Upper lobe of left lung (tissue), 6 donors: ENCODE data around the gene UNC5C. TPM values are rescaled to one million over a fixed set of nuclear protein-coding genes. Genes with fewer than 3 reads are reported as not detected.

Experiments used
- ATAC-seq, 2 donors: fragments of 200-7000 bp; cut with Tn5 transposase; one replicate each; pipeline ENCODE4 v1.9.1; 2022; ENCODE audit warnings: mild to moderate bottlenecking in 2 of 2, moderate library complexity in 2 of 2; ENCODE audit not compliant: low FRiP score in 2 of 2
- DNase-seq, 2 donors: peaks; one replicate each; pipeline ENCODE4 v3.0.0-alpha.2; 2019 to 2020
- H3K27ac ChIP-seq, 4 donors: fragments of 200-600 bp; sonication (generic); one replicate each; pipeline ENCODE4 v1.5.1; 2016 to 2019
- H3K27me3 ChIP-seq, 4 donors: fragments of 200-600 bp; sonication (generic); one replicate each; pipeline ENCODE4 v1.5.1; 2017 to 2019
- H3K36me3 ChIP-seq, 4 donors: fragments of 200-600 bp; sonication (generic); one replicate each; pipeline ENCODE4 v1.5.1; 2016 to 2019
- H3K4me1 ChIP-seq, 4 donors: fragments of 200-600 bp; sonication (generic); one replicate each; pipeline ENCODE4 v1.5.1; 2018 to 2019
- H3K4me3 ChIP-seq, 4 donors: fragments of 200-600 bp; sonication (generic); one replicate each; pipeline ENCODE4 v1.5.1; 2017 to 2019; ENCODE audit warnings: mild to moderate bottlenecking in 2 of 4, moderate library complexity in 1 of 4
- H3K9me3 ChIP-seq, 4 donors: fragments of 200-600 bp; sonication (generic); one replicate each; pipeline ENCODE4 v1.5.1; 2018 to 2019
- EP300 ChIP-seq, 4 donors: sonication (generic); formaldehyde crosslinking; IDR thresholded peaks; one replicate each; pipeline ENCODE4 v1.5.1; 2017; ENCODE audit warnings: antibody characterized with exemption in 4 of 4, control low read depth in 2 of 4
- POLR2A ChIP-seq, 4 donors: fragments of 450-650 bp; IDR thresholded peaks; one replicate each; pipeline ENCODE4 v1.5.1; 2016 to 2017; ENCODE audit warnings: antibody characterized with exemption in 4 of 4, mild to moderate bottlenecking in 2 of 4
- POLR2AphosphoS5 ChIP-seq, 2 donors: sonication (generic); formaldehyde crosslinking; IDR thresholded peaks; one replicate each; pipeline ENCODE4 v1.5.1; 2017; ENCODE audit warnings: antibody characterized with exemption in 2 of 2
- WGBS, 2 donors: methylation state at CpG; one replicate each; pipeline ENCODE4 v1.1.5; 2017 to 2018; 5-methylcytosine and 5-hydroxymethylcytosine counted together
- total RNA-seq, 6 donors: library from RNA; depleted of rRNA in 4 of 6; stranded (reverse); fragments of >200 nt in 4 of 6; gene quantifications; one replicate each; pipeline versions ENCODE4 v1.1.0 to v1.2.1, GENCODE V29; 2016 to 2021
- TF ChIP-seq, protein P1 (sequence below), 6 experiments: fragments of 450-650 bp in 4 of 6; fragments of 200-600 bp in 2 of 6; sonication (generic) in 2 of 6; IDR thresholded peaks; one replicate each; pipeline ENCODE4 v1.5.1; 2016 to 2019; ENCODE audit warnings: antibody characterized with exemption in 6 of 6
- donor health status: DM: no; HTN: no; CAD: no; lungs with moderate emphysema.
- donor health status: DM: no; HTN: yes; CAD: no; lungs with severe emphysema.

UNC5C gene
- total RNA-seq, 6 donors from 2014 or later, result 1.8 to 14.7 (median 3.2) TPM

DNA sequence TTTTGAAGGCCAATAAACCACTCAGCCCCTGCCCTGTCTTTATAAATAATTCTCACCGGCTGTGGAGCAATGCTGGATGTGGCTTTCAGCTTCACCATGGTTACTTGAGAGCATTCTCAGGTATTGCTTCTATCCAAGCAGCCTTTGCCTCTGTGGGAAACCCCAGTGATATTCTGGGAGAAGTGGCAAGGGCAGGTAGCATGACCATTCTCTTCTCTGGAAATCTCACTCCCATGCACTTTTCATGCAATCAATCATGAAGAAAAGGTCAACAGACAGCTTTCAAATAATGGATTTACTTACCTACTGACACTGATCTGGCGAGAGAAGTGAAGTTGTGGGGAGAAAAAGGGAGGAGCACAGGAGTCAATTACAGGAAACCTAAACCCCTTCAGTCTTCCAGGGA is 49.5 kb downstream of the UNC5C start:
- no peak overlapping the region for H3K27ac ChIP-seq
- ATAC-seq (no peak), DNase-seq (no peak)
- no peaks in the 10 kb centered on the region for H3K36me3 ChIP-seq
- TF ChIP-seq, protein P1, sequence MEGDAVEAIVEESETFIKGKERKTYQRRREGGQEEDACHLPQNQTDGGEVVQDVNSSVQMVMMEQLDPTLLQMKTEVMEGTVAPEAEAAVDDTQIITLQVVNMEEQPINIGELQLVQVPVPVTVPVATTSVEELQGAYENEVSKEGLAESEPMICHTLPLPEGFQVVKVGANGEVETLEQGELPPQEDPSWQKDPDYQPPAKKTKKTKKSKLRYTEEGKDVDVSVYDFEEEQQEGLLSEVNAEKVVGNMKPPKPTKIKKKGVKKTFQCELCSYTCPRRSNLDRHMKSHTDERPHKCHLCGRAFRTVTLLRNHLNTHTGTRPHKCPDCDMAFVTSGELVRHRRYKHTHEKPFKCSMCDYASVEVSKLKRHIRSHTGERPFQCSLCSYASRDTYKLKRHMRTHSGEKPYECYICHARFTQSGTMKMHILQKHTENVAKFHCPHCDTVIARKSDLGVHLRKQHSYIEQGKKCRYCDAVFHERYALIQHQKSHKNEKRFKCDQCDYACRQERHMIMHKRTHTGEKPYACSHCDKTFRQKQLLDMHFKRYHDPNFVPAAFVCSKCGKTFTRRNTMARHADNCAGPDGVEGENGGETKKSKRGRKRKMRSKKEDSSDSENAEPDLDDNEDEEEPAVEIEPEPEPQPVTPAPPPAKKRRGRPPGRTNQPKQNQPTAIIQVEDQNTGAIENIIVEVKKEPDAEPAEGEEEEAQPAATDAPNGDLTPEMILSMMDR (IDR thresholded peaks at IDR 0.05), result no peak
- no peak for TF ChIP-seq POLR2AphosphoS5 (IDR thresholded peaks at IDR 0.05)
- no peak for TF ChIP-seq POLR2A (IDR thresholded peaks at IDR 0.05)
- no peak for TF ChIP-seq EP300 (IDR thresholded peaks at IDR 0.05)
- H3K9me3 ChIP-seq, result no peaks in the 10 kb centered on the region
- WGBS, 2 donors, result 70 to 72% methylated on average over 2 of the region's 2 CpGs
- H3K4me3 ChIP-seq, result no peak overlapping the region
- H3K27me3 ChIP-seq, result no peaks in the 10 kb centered on the region
- H3K4me1 ChIP-seq, result no peaks in the 10 kb centered on the region

DNA sequence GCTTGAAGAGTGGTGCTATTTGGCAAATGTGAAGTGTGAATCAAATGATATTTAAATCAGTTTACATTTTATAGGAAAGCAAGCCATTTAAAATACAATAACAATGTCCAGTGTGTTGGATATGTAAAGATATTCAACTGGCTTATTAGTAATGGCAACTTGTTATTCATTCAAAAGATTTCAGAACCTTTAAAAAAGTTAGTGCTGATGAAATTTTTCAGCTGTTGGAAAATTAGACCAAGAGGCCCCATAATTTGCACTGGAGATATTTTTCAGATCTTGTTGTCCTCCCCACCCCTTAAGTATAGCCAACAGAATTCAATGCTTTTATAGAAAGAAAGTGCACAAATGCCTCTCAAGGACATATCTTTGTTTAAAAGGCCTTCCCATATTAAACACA is 54.6 kb downstream of the UNC5C start:
- no peak overlapping the region for H3K27ac ChIP-seq
- H3K4me3 ChIP-seq, result no peak overlapping the region
- TF ChIP-seq EP300 (IDR thresholded peaks at IDR 0.05) (no peak), POLR2A (IDR thresholded peaks at IDR 0.05) (no peak), POLR2AphosphoS5 (IDR thresholded peaks at IDR 0.05) (no peak)
- TF ChIP-seq, protein P1 (IDR thresholded peaks at IDR 0.05), result no peak
- no peak for ATAC-seq
- no peaks in the 10 kb centered on the region for H3K9me3 ChIP-seq
- no peaks in the 10 kb centered on the region for H3K4me1 ChIP-seq
- no peaks in the 10 kb centered on the region for H3K36me3 ChIP-seq
- no peaks in the 10 kb centered on the region for H3K27me3 ChIP-seq
- no peak for DNase-seq

DNA sequence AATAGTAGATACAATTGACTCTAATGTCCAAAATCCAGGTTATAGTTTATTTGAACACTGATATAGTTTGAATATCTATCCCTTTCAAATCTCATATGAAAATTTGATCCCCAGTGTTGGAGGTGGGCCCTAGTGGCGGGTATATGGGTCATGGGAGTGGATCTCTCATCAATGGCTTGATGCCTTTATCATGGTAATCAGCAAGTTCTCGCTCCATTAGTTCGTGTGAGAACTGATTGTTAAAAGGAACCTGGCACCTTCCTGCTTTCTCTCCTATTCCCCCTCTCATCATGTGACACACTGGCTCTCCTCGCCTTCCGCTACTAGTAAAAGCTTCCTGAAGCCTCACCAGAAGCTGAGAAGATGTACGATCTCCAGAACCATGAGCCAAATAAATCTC is 70.1 kb downstream of the UNC5C start:
- H3K4me3 ChIP-seq, result no peak overlapping the region
- H3K27me3 ChIP-seq, result no peaks in the 10 kb centered on the region
- 93% methylated on average over 6 of the region's 6 CpGs for WGBS, 2 donors
- no peaks in the 10 kb centered on the region for H3K4me1 ChIP-seq
- TF ChIP-seq POLR2AphosphoS5 (IDR thresholded peaks at IDR 0.05) (no peak), EP300 (IDR thresholded peaks at IDR 0.05) (no peak), POLR2A (IDR thresholded peaks at IDR 0.05) (no peak)
- TF ChIP-seq, protein P1 (IDR thresholded peaks at IDR 0.05), result no peak
- H3K27ac ChIP-seq, result no peak overlapping the region
- DNase-seq (no peak), ATAC-seq (no peak)
- no peaks in the 10 kb centered on the region for H3K9me3 ChIP-seq
- H3K36me3 ChIP-seq, result no peaks in the 10 kb centered on the region

DNA sequence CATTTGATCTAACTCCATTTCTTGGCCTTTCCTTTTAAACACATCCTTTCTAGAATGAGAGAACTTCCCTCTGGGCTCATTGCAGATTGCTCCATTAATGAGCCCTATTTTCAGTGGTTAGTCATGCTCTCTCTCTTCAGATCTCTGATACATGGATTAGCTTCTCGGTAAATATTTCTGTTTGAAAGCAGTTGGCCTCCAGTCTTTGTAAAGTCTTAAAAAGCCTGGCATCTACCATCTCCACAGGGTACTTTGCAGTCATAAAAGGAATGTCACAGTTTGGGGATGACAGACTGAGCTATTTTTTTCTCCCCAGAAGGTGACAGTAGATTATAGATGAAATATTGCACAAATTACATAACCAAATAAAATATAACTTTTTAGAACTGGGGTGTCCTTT is 72.7 kb downstream of the UNC5C start:
- Histone ChIP-seq H3K9me3 (no peaks in the 10 kb centered on the region), H3K27ac (no peak overlapping the region), H3K36me3 (no peaks in the 10 kb centered on the region), H3K4me3 (no peak overlapping the region), H3K4me1 (no peaks in the 10 kb centered on the region), H3K27me3 (no peaks in the 10 kb centered on the region)
- ATAC-seq (no peak), DNase-seq (no peak)
- 64 to 74% methylated on average over 1 of the region's 1 CpG for WGBS, 2 donors
- TF ChIP-seq, protein P1 (IDR thresholded peaks at IDR 0.05), result no peak
- TF ChIP-seq POLR2AphosphoS5 (IDR thresholded peaks at IDR 0.05), result no peak
- TF ChIP-seq EP300 (IDR thresholded peaks at IDR 0.05), result no peak
- TF ChIP-seq POLR2A (IDR thresholded peaks at IDR 0.05), result no peak

DNA sequence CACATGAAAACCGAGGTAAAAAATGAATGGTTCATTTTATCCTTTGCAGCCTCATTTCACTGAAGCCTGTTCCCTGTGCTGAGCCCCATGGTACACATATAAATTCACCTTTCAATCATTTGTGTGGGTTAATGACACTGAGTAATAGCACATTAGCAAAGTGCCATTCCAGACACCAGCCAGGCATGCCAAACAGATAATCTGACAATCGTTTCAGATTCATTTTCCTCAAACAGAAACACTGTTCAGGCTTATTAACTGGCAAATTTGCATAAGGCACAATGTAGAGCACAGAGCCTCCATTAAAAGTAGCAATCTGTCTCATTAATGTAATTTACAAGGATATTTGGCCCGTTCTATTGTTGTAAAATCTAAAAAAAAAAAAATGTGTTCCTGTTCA is 76.2 kb downstream of the UNC5C start:
- no peak for TF ChIP-seq POLR2A (IDR thresholded peaks at IDR 0.05)
- TF ChIP-seq, protein P1 (IDR thresholded peaks at IDR 0.05), result no peak
- TF ChIP-seq EP300 (IDR thresholded peaks at IDR 0.05), result no peak
- no peak for TF ChIP-seq POLR2AphosphoS5 (IDR thresholded peaks at IDR 0.05)
- Histone ChIP-seq H3K4me1 (no peaks in the 10 kb centered on the region), H3K9me3 (no peaks in the 10 kb centered on the region), H3K4me3 (no peak overlapping the region), H3K27ac (no peak overlapping the region), H3K27me3 (no peaks in the 10 kb centered on the region), H3K36me3 (no peaks in the 10 kb centered on the region)
- ATAC-seq (no peak), DNase-seq (no peak)
- WGBS, 2 donors, result 51 to 65% methylated on average over 3 of the region's 3 CpGs
